GM12872 (cell line): ENCODE measurements around the gene STK39.

Experiments used
- CTCF ChIP-seq: IDR thresholded peaks from 3 replicates; pipeline ENCODE4 v1.5.1; 2011; ENCODE audit warnings: low read depth, mild to moderate bottlenecking, low read length, moderate library complexity; ENCODE audit not compliant: insufficient read depth

The STK39 gene

DNA sequence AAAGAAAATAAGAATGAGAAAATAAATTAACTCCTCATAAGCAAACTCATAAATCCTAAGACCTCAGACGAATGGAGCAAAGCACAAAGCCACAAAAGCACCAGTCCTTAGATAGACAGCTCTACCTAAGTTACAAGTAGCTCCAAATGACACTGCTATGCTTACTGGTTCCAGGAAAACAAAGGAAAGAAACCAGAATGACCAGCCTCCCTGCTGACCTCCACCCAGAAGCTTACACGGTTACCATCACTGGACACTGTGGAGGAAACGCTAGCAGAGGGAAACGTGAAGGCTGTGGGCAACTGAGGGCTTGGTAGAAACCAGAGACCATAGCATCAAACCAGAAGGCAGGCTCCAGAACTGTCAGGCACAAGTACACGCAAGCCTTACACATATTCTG is 67.8 kb downstream of the STK39 start:
- TF ChIP-seq CTCF = no peak

GRCh38 chr2:168178520-168179324 is 68.7 kb downstream of the STK39 start:
- TF ChIP-seq CTCF = no peak

GRCh38 chr2:168176402-168176801 is 71.0 kb downstream of the STK39 start:
- TF ChIP-seq CTCF = no peak

- no peak for TF ChIP-seq CTCF
These were observed 71.9 kb downstream of the STK39 start for GRCh38 chr2:168175469-168175868.

DNA sequence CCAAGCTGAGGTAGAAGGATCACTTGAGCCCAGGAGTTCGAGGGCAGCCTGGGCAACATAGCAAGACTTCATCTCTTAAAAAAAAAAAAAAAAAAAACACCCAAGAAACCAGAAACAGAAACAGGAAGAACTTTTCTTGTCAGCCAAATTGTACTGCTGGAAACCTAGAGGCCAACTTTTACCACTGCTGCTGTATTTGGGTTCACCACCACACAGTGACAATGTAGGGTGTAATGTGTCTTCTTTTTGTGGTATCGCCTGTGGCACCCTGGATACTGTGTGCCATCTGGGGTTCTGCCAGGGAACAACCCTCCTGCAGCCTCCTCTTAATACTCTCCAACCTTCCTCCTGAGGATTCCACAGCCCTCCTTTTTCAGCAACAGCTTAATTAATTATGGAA is 72.6 kb downstream of the STK39 start:
- TF ChIP-seq CTCF = no peak

GRCh38 chr2:168172071-168172470 is 75.3 kb downstream of the STK39 start:
- no peak for TF ChIP-seq CTCF

- TF ChIP-seq CTCF = no peak
These were observed 76.2 kb downstream of the STK39 start for GRCh38 chr2:168171059-168171762.
